Colonic mucosa (tissue), 4 donors: ENCODE measurements around the gene SPOCK3. TPM values are rescaled to one million over a fixed set of nuclear protein-coding genes. Genes with fewer than 3 reads are reported as not detected.

Source experiments
- DNase-seq: peaks from one replicate; pipeline ENCODE4 v3.0.0-alpha.2; 2020
- H3K27ac ChIP-seq: fragments of 200-600 bp; one replicate; pipeline ENCODE4 v1.8.0; 2021
- H3K27me3 ChIP-seq: fragments of 200-600 bp; one replicate; pipeline ENCODE4 v1.8.0; 2021
- H3K36me3 ChIP-seq: fragments of 200-600 bp; one replicate; pipeline ENCODE4 v1.8.0; 2021
- H3K4me1 ChIP-seq: fragments of 200-600 bp; one replicate; pipeline ENCODE4 v1.8.0; 2021; ENCODE audit warnings: mild to moderate bottlenecking
- H3K4me3 ChIP-seq: fragments of 200-600 bp; one replicate; pipeline ENCODE4 v1.8.0; 2021
- H3K9ac ChIP-seq, 2 donors: one replicate each; pipeline ENCODE4 v1.7.0; 2013; ENCODE audit warnings: control low read depth in 2 of 2, low read depth in 2 of 2, low read length in 2 of 2
- H3K9me3 ChIP-seq: fragments of 200-600 bp; one replicate; pipeline ENCODE4 v1.8.0; 2021
- intact Hi-C: fragments of 100-400 bp; cut with DNase I; formaldehyde crosslinking; loops from one replicate; pipeline ENCODE4 v1.14.1; 2022
- total RNA-seq, 2 donors: library from RNA; stranded (reverse); fragmentation: NEBNext Ultra II Directional in 1 of 2; extraction: Animal tissue kit (Norgen Biotek cat#: 25700) in 1 of 2; gene quantifications; one replicate each; pipeline ENCODE4 v1.2.1, GENCODE V29; 2021
- TF ChIP-seq, protein P1 (sequence below): fragments of 200-600 bp; IDR thresholded peaks from one replicate; pipeline ENCODE4 v1.8.0; 2022; ENCODE audit warnings: antibody characterized with exemption, mild to moderate bottlenecking
- donor health status: healthy.
- donor health status: DM: no; HTN: no; CAD: no.
- donor health status: DM: no; HTN: no; CAD: no.

The SPOCK3 gene
- total RNA-seq, 2 donors from 2014 or later: 0.77 TPM; not detected in 1

DNA sequence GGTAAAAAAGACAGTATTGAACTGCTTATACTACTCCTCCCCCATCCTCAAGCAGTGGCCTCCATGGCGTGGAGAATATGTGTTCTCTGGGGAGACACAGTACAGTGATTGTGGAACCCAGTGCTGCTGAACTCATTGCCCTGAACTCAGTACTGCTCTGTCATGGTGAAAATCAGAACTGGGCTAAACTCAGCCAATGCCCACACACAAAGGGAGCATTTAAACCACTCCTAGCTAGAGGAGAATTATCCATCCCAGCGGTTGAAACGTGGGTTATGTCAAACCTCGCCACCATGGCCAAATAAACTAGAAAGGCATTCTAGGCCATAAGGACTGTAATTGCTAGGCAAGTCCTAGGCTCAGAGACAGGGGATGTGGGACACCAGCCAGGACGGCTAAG, 131.8 kb downstream of the SPOCK3 start:
- Histone ChIP-seq H3K27ac (no peak overlapping the region), H3K4me3 (no peak overlapping the region), H3K9me3 (no peaks in the 10 kb centered on the region), H3K4me1 (no peaks in the 10 kb centered on the region), H3K9ac (no peak overlapping the region), H3K27me3 (no peaks in the 10 kb centered on the region), H3K36me3 (no peaks in the 10 kb centered on the region)
- intact Hi-C loops: no loop called here
- TF ChIP-seq, protein P1, sequence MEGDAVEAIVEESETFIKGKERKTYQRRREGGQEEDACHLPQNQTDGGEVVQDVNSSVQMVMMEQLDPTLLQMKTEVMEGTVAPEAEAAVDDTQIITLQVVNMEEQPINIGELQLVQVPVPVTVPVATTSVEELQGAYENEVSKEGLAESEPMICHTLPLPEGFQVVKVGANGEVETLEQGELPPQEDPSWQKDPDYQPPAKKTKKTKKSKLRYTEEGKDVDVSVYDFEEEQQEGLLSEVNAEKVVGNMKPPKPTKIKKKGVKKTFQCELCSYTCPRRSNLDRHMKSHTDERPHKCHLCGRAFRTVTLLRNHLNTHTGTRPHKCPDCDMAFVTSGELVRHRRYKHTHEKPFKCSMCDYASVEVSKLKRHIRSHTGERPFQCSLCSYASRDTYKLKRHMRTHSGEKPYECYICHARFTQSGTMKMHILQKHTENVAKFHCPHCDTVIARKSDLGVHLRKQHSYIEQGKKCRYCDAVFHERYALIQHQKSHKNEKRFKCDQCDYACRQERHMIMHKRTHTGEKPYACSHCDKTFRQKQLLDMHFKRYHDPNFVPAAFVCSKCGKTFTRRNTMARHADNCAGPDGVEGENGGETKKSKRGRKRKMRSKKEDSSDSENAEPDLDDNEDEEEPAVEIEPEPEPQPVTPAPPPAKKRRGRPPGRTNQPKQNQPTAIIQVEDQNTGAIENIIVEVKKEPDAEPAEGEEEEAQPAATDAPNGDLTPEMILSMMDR: no peak
- DNase-seq: no peak

DNA sequence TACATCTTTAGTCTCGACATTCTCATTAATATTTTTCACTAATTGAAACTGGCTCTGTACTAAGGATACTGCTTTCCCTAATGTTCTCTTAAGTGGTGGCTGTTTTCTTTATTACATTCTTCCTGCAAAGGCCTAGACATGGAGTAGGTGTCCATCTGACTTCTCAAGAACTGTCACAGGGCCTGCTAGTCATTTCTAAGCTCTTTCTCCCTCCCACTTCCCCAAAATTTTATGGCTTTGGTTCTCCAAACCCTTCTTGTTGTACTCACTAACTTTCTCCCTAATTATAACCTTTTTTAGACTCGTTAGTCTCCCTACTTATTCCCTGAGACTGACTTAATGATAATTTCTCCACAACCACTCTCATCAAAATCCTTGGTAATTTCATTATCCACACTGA, 133.3 kb downstream of the SPOCK3 start:
- Histone ChIP-seq H3K36me3 (no peaks in the 10 kb centered on the region), H3K27me3 (no peaks in the 10 kb centered on the region), H3K9me3 (no peaks in the 10 kb centered on the region), H3K4me3 (no peak overlapping the region), H3K27ac (no peak overlapping the region), H3K4me1 (no peaks in the 10 kb centered on the region), H3K9ac (no peak overlapping the region)
- TF ChIP-seq, protein P1: no peak
- no peak for DNase-seq
- intact Hi-C loops: no loop called here

DNA sequence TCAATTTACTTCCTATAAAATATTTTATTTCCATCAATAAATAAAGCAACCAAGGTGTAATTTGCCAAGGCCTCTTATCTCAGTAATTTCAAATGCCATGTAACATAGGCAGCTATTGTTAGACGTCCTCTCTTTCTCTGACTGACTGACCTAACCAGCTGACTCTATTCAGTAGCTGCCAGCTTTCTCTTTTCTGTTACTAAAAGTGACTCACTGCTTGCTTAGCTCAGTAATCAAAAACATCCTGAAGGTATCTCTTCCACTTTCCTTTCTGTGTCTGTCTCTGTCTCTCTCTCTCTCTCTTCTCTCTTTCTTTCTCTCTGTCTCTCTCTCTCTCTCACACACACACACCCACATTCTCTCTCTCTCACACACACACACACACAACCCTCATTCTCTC, 134.2 kb downstream of the SPOCK3 start:
- H3K4me1 ChIP-seq: no peaks in the 10 kb centered on the region
- no peak overlapping the region for H3K9ac ChIP-seq
- H3K36me3 ChIP-seq: no peaks in the 10 kb centered on the region
- no peak overlapping the region for H3K27ac ChIP-seq
- H3K27me3 ChIP-seq: no peaks in the 10 kb centered on the region
- DNase-seq: no peak
- no peak overlapping the region for H3K4me3 ChIP-seq
- intact Hi-C loops: no loop called here
- H3K9me3 ChIP-seq: no peaks in the 10 kb centered on the region
- TF ChIP-seq, protein P1: no peak

DNA sequence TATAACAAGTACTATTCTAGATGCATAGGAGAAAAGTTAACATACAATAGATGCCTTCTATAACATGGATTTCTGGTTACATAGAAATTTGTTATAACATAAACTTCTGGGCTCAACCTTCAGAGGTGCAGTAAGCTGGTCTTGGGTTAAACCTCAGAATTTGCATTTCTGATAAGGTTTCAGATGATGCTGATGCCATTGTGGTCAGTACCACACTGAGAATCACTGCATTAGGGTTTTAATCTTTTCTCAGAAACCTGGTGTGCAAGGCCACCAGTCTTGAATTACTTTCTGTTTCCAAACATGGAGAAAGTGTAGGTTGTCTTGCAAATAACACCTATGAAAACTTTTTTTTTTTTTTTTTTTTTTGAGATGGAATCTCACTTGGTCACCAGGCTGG, 146.2 kb downstream of the SPOCK3 start:
- no peaks in the 10 kb centered on the region for H3K36me3 ChIP-seq
- no peaks in the 10 kb centered on the region for H3K27me3 ChIP-seq
- no peak overlapping the region for H3K9ac ChIP-seq
- H3K4me3 ChIP-seq: no peak overlapping the region
- no peak overlapping the region for H3K27ac ChIP-seq
- no peak for DNase-seq
- intact Hi-C loops: no loop called here
- H3K4me1 ChIP-seq: no peaks in the 10 kb centered on the region
- TF ChIP-seq, protein P1: no peak
- H3K9me3 ChIP-seq: no peaks in the 10 kb centered on the region

DNA sequence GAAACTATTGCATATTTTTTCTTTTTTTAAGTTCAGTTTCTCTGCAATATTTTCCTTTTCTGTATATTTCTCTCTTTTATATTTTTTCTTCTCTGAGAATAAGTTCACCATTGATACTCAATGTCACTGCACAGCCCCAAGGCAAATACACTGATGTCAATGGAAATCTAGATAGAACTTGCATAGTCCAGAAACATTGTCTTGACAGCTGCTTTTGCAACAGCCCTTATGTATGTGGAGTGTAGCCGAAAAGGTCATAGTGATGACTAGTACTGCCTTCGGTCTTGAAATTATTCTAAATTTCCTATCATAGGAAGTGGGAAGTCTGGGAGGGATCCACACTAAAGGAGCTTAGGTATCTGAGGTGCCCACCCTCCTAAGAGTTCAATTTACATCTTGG, 150.0 kb downstream of the SPOCK3 start:
- DNase-seq: no peak
- H3K4me1 ChIP-seq: no peaks in the 10 kb centered on the region
- TF ChIP-seq, protein P1: no peak
- no peaks in the 10 kb centered on the region for H3K36me3 ChIP-seq
- no peak overlapping the region for H3K4me3 ChIP-seq
- no peak overlapping the region for H3K9ac ChIP-seq
- H3K27ac ChIP-seq: no peak overlapping the region
- no peaks in the 10 kb centered on the region for H3K9me3 ChIP-seq
- intact Hi-C loops: no loop called here
- no peaks in the 10 kb centered on the region for H3K27me3 ChIP-seq

DNA sequence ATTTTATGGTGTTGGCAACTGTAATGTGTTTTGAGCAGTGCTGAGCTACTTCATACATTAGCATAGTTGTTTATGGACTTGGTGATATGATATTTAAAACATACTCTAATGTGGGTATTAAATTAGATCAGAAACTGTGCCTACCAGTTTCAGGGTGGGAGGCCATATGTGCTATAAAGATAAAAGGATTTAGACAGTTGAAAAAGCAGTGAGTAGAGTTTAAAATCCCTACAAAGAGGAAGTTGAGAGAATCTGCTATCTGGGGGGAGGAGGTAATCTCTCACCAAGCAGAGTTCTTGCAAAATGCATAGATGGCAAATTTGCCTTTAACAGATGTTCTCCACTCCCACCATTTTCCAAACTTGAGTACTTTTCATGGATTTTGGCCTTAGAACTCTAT, 154.5 kb downstream of the SPOCK3 start:
- no peaks in the 10 kb centered on the region for H3K27me3 ChIP-seq
- no peak overlapping the region for H3K9ac ChIP-seq
- H3K36me3 ChIP-seq: no peaks in the 10 kb centered on the region
- H3K4me1 ChIP-seq: no peaks in the 10 kb centered on the region
- intact Hi-C loops: no loop called here
- TF ChIP-seq, protein P1: no peak
- H3K27ac ChIP-seq: no peak overlapping the region
- H3K4me3 ChIP-seq: no peak overlapping the region
- no peaks in the 10 kb centered on the region for H3K9me3 ChIP-seq
- DNase-seq: no peak
